ENCODE data around the gene ATP6V1F. TPM values are rescaled to one million over a fixed set of nuclear protein-coding genes. Genes with fewer than 3 reads are reported as not detected.
A peak's percentile ranks its signal among the peaks of the same experiment; 100 is the strongest.

The ATP6V1F gene
- total RNA-seq, 1 experiment from 2014 or later, result 149 TPM

- peaks cover 23% of the 10 kb centered on the region for H3K79me2 ChIP-seq (ENCODE audit: insufficient read depth, low read length)
- intact Hi-C loops (cut with micrococcal nuclease), result no loop called here
- ChIA-PET CTCF (interaction anchor here (0.7 to 3.2 kb wide), 8 partner anchors 14 to 353 kb away, joined by 3 to 13 read pairs (median 5); no protein-coding TSS in a partner anchor), RAD21 (ENCODE audit: low non-redundant PET in 1 of 2, low total read pairs in 2 of 2, uncharacterized antibody in 2 of 2, unreplicated experiment in 2 of 2) (interaction anchor here in 1 of 2 experiments (1.1 kb wide), 1 partner anchor 20 kb away, joined by 7 read pairs; no protein-coding TSS in a partner anchor), POLR2A (interaction anchor here (0.5 kb wide), 1 partner anchor 32 kb away, joined by 4 read pairs; no protein-coding TSS in a partner anchor)
- DNase-seq (ENCODE audit: low read depth, low spot score) (no peak), ATAC-seq (no peak)
- no peak overlapping the region for H3K4me2 ChIP-seq (ENCODE audit: low read length)
- H2AFZ ChIP-seq (ENCODE audit: low read depth, low read length, poor library complexity, severe bottlenecking), result no peak overlapping the region
- no peaks in the 10 kb centered on the region for H3K9me3 ChIP-seq (ENCODE audit: control insufficient read depth in 1 of 2, insufficient read depth in 1 of 2, low read depth in 1 of 2, low read length in 2 of 2)
- no peaks in the 10 kb centered on the region for H3K9me2 ChIP-seq (ENCODE audit: insufficient read depth)
- no peak overlapping the region for H3K4me3 ChIP-seq (replicated peaks in 1 of 2; ENCODE audit: low read depth in 1 of 2, low read length in 2 of 2)
- no TSS peak for BruUV-seq (replicated peaks)
- peaks cover 5 to 13% of the 10 kb centered on the region in 2 experiments; a peak in 3 of 4 replicates for H3K4me1 ChIP-seq (ENCODE audit: control insufficient read depth in 1 of 2, insufficient read depth in 2 of 2, low read length in 2 of 2)
- H3K36me3 ChIP-seq (ENCODE audit: control insufficient read depth in 1 of 2, insufficient read depth in 2 of 2, low read length in 2 of 2), result peaks cover 0 to 7% of the 10 kb centered on the region in 2 experiments; a peak in 2 of 4 replicates
- H3K27me3 ChIP-seq (ENCODE audit: insufficient read depth, low read length), result no peaks in the 10 kb centered on the region
- H3K9ac ChIP-seq (ENCODE audit: low read length), result no peak overlapping the region
- TF ChIP-seq CTCF (IDR thresholded peaks at IDR 0.05 in 2 of 3, conservative IDR thresholded peaks at IDR 0.05 in 1 of 3; ENCODE audit: borderline replicate concordance in 1 of 3, insufficient read depth in 1 of 3, low read depth in 2 of 3, low read length in 2 of 3), result peak in 2 of 3 experiments; percentile 21 to 26; a peak in 3 of 6 replicates
- no peak for TF ChIP-seq ZNF274 (IDR thresholded peaks at IDR 0.05; ENCODE audit: low read depth, low read length)
- H3K27ac ChIP-seq (ENCODE audit: low read depth, low read length), result no peak overlapping the region
- H4K20me1 ChIP-seq (ENCODE audit: insufficient read depth), result no peaks in the 10 kb centered on the region
Measured at GRCh38 chr7:128860158-128861073, 2.2 kb upstream of the ATP6V1F start.
